HFFc6 (cell line): ENCODE data around the gene SLC25A13. TPM values are rescaled to one million over a fixed set of nuclear protein-coding genes. Genes with fewer than 3 reads are reported as not detected.

Experiments
- DNase-seq: peaks from one replicate; pipeline ENCODE4 v3.0.0-alpha.2; 2018
- H3K27ac Mint-ChIP-seq: 2 replicates; pipeline ENCODE4 v1.8.0; 2020; ENCODE audit warnings: mild to moderate bottlenecking, mixed read lengths
- H3K27me3 Mint-ChIP-seq: 2 replicates; pipeline ENCODE4 v1.8.0; 2021; ENCODE audit warnings: mild to moderate bottlenecking, moderate library complexity, mixed read lengths; ENCODE audit not compliant: insufficient read depth
- H3K36me3 Mint-ChIP-seq: 2 replicates; pipeline ENCODE4 v1.8.0; 2021; ENCODE audit warnings: low read depth, mixed read lengths
- H3K4me1 Mint-ChIP-seq: 2 replicates; pipeline ENCODE4 v1.8.0; 2020; ENCODE audit warnings: low read depth, mixed read lengths
- H3K4me3 Mint-ChIP-seq: 2 replicates; pipeline ENCODE4 v1.8.0; 2020; ENCODE audit warnings: mild to moderate bottlenecking, moderate library complexity, mixed read lengths
- H3K9me3 Mint-ChIP-seq: 2 replicates; pipeline ENCODE4 v1.8.0; 2020; ENCODE audit warnings: mild to moderate bottlenecking, mixed read lengths
- CTCF ChIP-seq: fragments of 200-600 bp; sonication (generic); IDR thresholded peaks from 2 replicates; pipeline ENCODE4 v1.5.0; 2021; ENCODE audit warnings: antibody characterized with exemption, mild to moderate bottlenecking
- total RNA-seq, 6 experiments: library from RNA; stranded (reverse); fragmentation: NEBNext Ultra II Directional; extraction: Animal tissue kit (Norgen Biotek cat#: 25700); gene quantifications; 2 replicates in 1 of 6; 3 replicates in 5 of 6; pipeline ENCODE4 v1.2.3, GENCODE V29; 2021

Gene SLC25A13
- total RNA-seq, 6 experiments from 2014 or later, result 7.4 to 15.4 (median 12.9) TPM

- H3K36me3 Mint-ChIP-seq, result no peaks in the 10 kb centered on the region; the same call in 1 of the 2 replicates
- H3K27ac Mint-ChIP-seq, result no peak overlapping the region
- H3K9me3 Mint-ChIP-seq, result no peaks in the 10 kb centered on the region
Measured at GRCh38 chr7:96187735-96188134, 134.2 kb downstream of the SLC25A13 start.

GRCh38 chr7:96184783-96185182 lies 137.1 kb downstream of the SLC25A13 start:
- Mint-ChIP-seq H3K27ac (no peak overlapping the region), H3K9me3 (no peaks in the 10 kb centered on the region), H3K4me1 (peaks cover 26% of the 10 kb centered on the region), H3K36me3 (no peaks in the 10 kb centered on the region; the same call in 1 of the 2 replicates), H3K27me3 (no peaks in the 10 kb centered on the region), H3K4me3 (no peak overlapping the region)
- no peak for TF ChIP-seq CTCF
- no peak for DNase-seq

More at GRCh38 chr7:96187735-96188134, 134.2 kb downstream of the SLC25A13 start:
- Mint-ChIP-seq H3K4me3 (no peak overlapping the region), H3K4me1 (peaks cover 24% of the 10 kb centered on the region), H3K27me3 (no peaks in the 10 kb centered on the region)
- no peak for DNase-seq
- no peak for TF ChIP-seq CTCF

GRCh38 chr7:96183163-96183670 lies 138.7 kb downstream of the SLC25A13 start:
- Mint-ChIP-seq H3K4me3 (no peak overlapping the region), H3K36me3 (no peaks in the 10 kb centered on the region), H3K27ac (no peak overlapping the region)

GRCh38 chr7:96182424-96183158 lies 139.3 kb downstream of the SLC25A13 start:
- Mint-ChIP-seq H3K27ac (no peak overlapping the region), H3K4me3 (no peak overlapping the region), H3K9me3 (no peaks in the 10 kb centered on the region), H3K4me1 (peaks cover 20% of the 10 kb centered on the region), H3K27me3 (peaks cover 2% of the 10 kb centered on the region), H3K36me3 (no peaks in the 10 kb centered on the region)
- TF ChIP-seq CTCF, result no peak
- no peak for DNase-seq

More at GRCh38 chr7:96183163-96183670, 138.7 kb downstream of the SLC25A13 start:
- Mint-ChIP-seq H3K27me3 (peaks cover 2% of the 10 kb centered on the region), H3K4me1 (peaks cover 26% of the 10 kb centered on the region), H3K9me3 (no peaks in the 10 kb centered on the region)
- no peak for DNase-seq
- no peak; the same call in 1 of the 2 replicates for TF ChIP-seq CTCF

- no peak for DNase-seq
- H3K36me3 Mint-ChIP-seq, result no peaks in the 10 kb centered on the region
- no peaks in the 10 kb centered on the region for H3K9me3 Mint-ChIP-seq
- H3K4me1 Mint-ChIP-seq, result peaks cover 18% of the 10 kb centered on the region
- no peak overlapping the region for H3K27ac Mint-ChIP-seq
- no peak for TF ChIP-seq CTCF
- no peak overlapping the region for H3K4me3 Mint-ChIP-seq
- H3K27me3 Mint-ChIP-seq, result peaks cover 2% of the 10 kb centered on the region
Measured at GRCh38 chr7:96181174-96181573, 140.7 kb downstream of the SLC25A13 start.
